Transverse colon (tissue), 4 donors: ENCODE data around the gene KCTD16. TPM values are rescaled to one million over a fixed set of nuclear protein-coding genes. Genes with fewer than 3 reads are reported as not detected.

Experiments used
- DNase-seq: peaks from one replicate; pipeline ENCODE4 v3.0.0-alpha.2; 2019
- H3K27ac ChIP-seq, 4 donors: fragments of 200-600 bp; sonication (generic); 2 replicates each; pipeline ENCODE4 v1.5.1; 2016 to 2018; ENCODE audit warnings: inconsistent platforms in 4 of 4
- H3K27me3 ChIP-seq: fragments of 200-600 bp; sonication (generic); 2 replicates; pipeline ENCODE4 v1.5.1; 2017; ENCODE audit warnings: inconsistent platforms
- H3K36me3 ChIP-seq, 4 donors: fragments of 200-600 bp; sonication (generic); 2 replicates each; pipeline ENCODE4 v1.5.1; 2017 to 2019; ENCODE audit warnings: inconsistent platforms in 4 of 4
- H3K4me1 ChIP-seq, 4 donors: fragments of 200-600 bp; sonication (generic); 2 replicates each; pipeline ENCODE4 v1.5.1; 2017 to 2020; ENCODE audit warnings: inconsistent platforms in 4 of 4
- H3K4me3 ChIP-seq, 4 donors: fragments of 200-600 bp; sonication (generic); 1 replicate in 1 of 4; 2 replicates in 3 of 4; pipeline versions ENCODE4 v1.5.1 to v1.6.1; 2017 to 2019; ENCODE audit warnings: inconsistent platforms in 4 of 4
- H3K9me3 ChIP-seq, 2 donors: fragments of 200-600 bp; sonication (generic); 2 replicates each; pipeline ENCODE4 v1.5.1; 2017 to 2019; ENCODE audit warnings: inconsistent platforms in 2 of 2
- EP300 ChIP-seq: sonication (generic); formaldehyde crosslinking; IDR thresholded peaks from one replicate; pipeline ENCODE4 v1.6.1; 2017; ENCODE audit warnings: antibody characterized with exemption, low read depth
- POLR2A ChIP-seq: fragments of 450-650 bp; IDR thresholded peaks from one replicate; pipeline ENCODE4 v1.6.1; 2016; ENCODE audit warnings: antibody characterized with exemption, mild to moderate bottlenecking, moderate library complexity
- POLR2AphosphoS5 ChIP-seq, 3 donors: sonication (generic); formaldehyde crosslinking; IDR thresholded peaks; one replicate each; pipeline ENCODE4 v1.6.1; 2016; ENCODE audit warnings: antibody characterized with exemption in 3 of 3
- WGBS, 2 donors: methylation state at CpG; one replicate each; pipeline ENCODE4 v1.1.5; 2018; ENCODE audit warnings: low coverage in 1 of 2; 5-methylcytosine and 5-hydroxymethylcytosine counted together
- in situ Hi-C, 4 donors: fragments of 200-750 bp; cut with MboI; loops; one replicate each; pipeline versions ENCODE4 v1.15.0 to v1.15.1; 2017; ENCODE audit warnings: low sequenced_read_pairs in 3 of 4, low pct_ligation_motif_present in 1 of 4, low pct_unique_long_range_greater_than_20kb in 1 of 4
- intact Hi-C: fragments of 100-400 bp; cut with DNase I; formaldehyde crosslinking; loops from one replicate; pipeline ENCODE4 v1.15.1; 2023; ENCODE audit warnings: low total_unique reads
- total RNA-seq, 4 donors: library from RNA; depleted of rRNA; stranded (reverse); fragments of >200 nt; gene quantifications; one replicate each; pipeline ENCODE4 v1.1.0, GENCODE V29; 2016
- TF ChIP-seq, protein P1 (sequence below), 5 experiments: fragments of 200-600 bp in 3 of 5; fragments of 450-650 bp in 2 of 5; sonication (generic) in 3 of 5; IDR thresholded peaks; 1 replicate in 2 of 5; 2 replicates in 3 of 5; pipeline ENCODE4 v1.5.1; 2016 to 2017; ENCODE audit warnings: antibody characterized with exemption in 5 of 5, inconsistent platforms in 3 of 5, mild to moderate bottlenecking in 2 of 5, moderate library complexity in 1 of 5

The KCTD16 gene
- total RNA-seq, result under 1 TPM in 2 of 4 donors, not detected in 2; under 0.01 to 0.14 TPM

GRCh38 chr5:144170276-144171024, at the start of gene KCTD16, which contains the start of gene YIPF5:
KCTD16 (plus strand) TSS chr5:144170873.
YIPF5 (minus strand) TSS chr5:144170659; CDS start chr5:144169955, 704 bp downstream.
- TF ChIP-seq, protein P1, sequence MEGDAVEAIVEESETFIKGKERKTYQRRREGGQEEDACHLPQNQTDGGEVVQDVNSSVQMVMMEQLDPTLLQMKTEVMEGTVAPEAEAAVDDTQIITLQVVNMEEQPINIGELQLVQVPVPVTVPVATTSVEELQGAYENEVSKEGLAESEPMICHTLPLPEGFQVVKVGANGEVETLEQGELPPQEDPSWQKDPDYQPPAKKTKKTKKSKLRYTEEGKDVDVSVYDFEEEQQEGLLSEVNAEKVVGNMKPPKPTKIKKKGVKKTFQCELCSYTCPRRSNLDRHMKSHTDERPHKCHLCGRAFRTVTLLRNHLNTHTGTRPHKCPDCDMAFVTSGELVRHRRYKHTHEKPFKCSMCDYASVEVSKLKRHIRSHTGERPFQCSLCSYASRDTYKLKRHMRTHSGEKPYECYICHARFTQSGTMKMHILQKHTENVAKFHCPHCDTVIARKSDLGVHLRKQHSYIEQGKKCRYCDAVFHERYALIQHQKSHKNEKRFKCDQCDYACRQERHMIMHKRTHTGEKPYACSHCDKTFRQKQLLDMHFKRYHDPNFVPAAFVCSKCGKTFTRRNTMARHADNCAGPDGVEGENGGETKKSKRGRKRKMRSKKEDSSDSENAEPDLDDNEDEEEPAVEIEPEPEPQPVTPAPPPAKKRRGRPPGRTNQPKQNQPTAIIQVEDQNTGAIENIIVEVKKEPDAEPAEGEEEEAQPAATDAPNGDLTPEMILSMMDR (IDR thresholded peaks at IDR 0.05), result no peak
- TF ChIP-seq POLR2A (peak; percentile 83), EP300 (no peak), POLR2AphosphoS5 (IDR thresholded peaks at IDR 0.05) (peak; percentile 76 to 90 (median 90))
- H3K4me1 ChIP-seq, result peaks cover 6 to 25% (median 16%) of the 10 kb centered on the region in 4 donors
- peak within 1 kb of the TSS; percentile 85 to 88 (median 86) for H3K27ac ChIP-seq
- 0 to 1% methylated on average over 9 to 39 of the region's 39 CpGs for WGBS, 2 donors
- in situ Hi-C loops (loop anchor here in 1 of 4 donors (25.0 kb wide), 1 partner anchor 758 kb away; the partner anchor contains the start of gene NR3C1), intact Hi-C loops (no loop called here)
- peaks cover 0 to 3% (median under 1%) of the 10 kb centered on the region in 4 donors for H3K36me3 ChIP-seq
- H3K27me3 ChIP-seq, result peaks cover 6% of the 10 kb centered on the region
- DNase-seq, result peak; percentile 98
- no peaks in the 10 kb centered on the region for H3K9me3 ChIP-seq
- H3K4me3 ChIP-seq, result peak within 1 kb of the TSS; percentile 80 to 89 (median 86)

GRCh38 chr5:144121577-144121976, 49.1 kb upstream of the KCTD16 start:
- H3K4me3 ChIP-seq, result no peak overlapping the region
- no peak overlapping the region for H3K27ac ChIP-seq
- H3K36me3 ChIP-seq, result no peaks in the 10 kb centered on the region
- H3K27me3 ChIP-seq, result no peaks in the 10 kb centered on the region
- H3K4me1 ChIP-seq, result no peaks in the 10 kb centered on the region
- H3K9me3 ChIP-seq, result no peaks in the 10 kb centered on the region
- TF ChIP-seq, protein P1 (IDR thresholded peaks at IDR 0.05), result no peak
- TF ChIP-seq POLR2AphosphoS5 (IDR thresholded peaks at IDR 0.05) (no peak), EP300 (no peak), POLR2A (no peak)
- no peak for DNase-seq
- 100% methylated on average over 1 of the region's 1 CpG for WGBS, 2 donors
- in situ Hi-C loops, result no loop called here
- intact Hi-C loops, result no loop called here

DNA sequence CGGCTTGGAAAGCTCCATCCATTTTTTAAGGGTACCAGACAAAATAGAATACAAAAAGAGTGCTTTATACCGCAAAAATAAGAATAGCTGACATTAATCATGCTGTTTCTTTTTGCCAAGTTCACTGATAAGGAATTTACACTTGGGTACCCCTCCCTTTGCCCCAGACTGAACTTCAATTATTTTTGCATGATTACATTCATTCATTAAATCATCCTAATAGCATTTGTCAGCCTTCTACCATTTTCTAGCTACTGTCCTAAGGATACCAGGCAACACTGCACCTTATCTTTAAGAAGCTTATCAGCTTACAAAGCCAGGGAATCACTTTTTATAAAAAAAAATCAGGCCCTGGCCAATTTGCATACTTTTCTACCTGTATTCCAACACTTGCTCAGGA, 48.6 kb upstream of the KCTD16 start:
- no peaks in the 10 kb centered on the region for H3K27me3 ChIP-seq
- WGBS, 2 donors, result 76 to 91% methylated on average over 2 of the region's 2 CpGs
- H3K36me3 ChIP-seq, result no peaks in the 10 kb centered on the region
- in situ Hi-C loops, result no loop called here
- no peaks in the 10 kb centered on the region for H3K4me1 ChIP-seq
- no peaks in the 10 kb centered on the region for H3K9me3 ChIP-seq
- TF ChIP-seq, protein P1 (IDR thresholded peaks at IDR 0.05), result no peak
- TF ChIP-seq EP300 (no peak), POLR2AphosphoS5 (IDR thresholded peaks at IDR 0.05) (no peak), POLR2A (no peak)
- H3K4me3 ChIP-seq, result no peak overlapping the region
- intact Hi-C loops, result no loop called here
- no peak for DNase-seq
- no peak overlapping the region for H3K27ac ChIP-seq

GRCh38 chr5:144122641-144123040, 48.0 kb upstream of the KCTD16 start:
- no peak overlapping the region for H3K27ac ChIP-seq
- intact Hi-C loops, result no loop called here
- H3K27me3 ChIP-seq, result no peaks in the 10 kb centered on the region
- in situ Hi-C loops, result no loop called here
- 81% methylated on average over 3 of the region's 3 CpGs; no CpG with 5 or more reads in 1 of the 2 donors for WGBS, 2 donors
- no peaks in the 10 kb centered on the region for H3K9me3 ChIP-seq
- no peaks in the 10 kb centered on the region for H3K4me1 ChIP-seq
- no peak for TF ChIP-seq EP300
- no peak for TF ChIP-seq POLR2A
- TF ChIP-seq, protein P1 (IDR thresholded peaks at IDR 0.05), result no peak
- TF ChIP-seq POLR2AphosphoS5 (IDR thresholded peaks at IDR 0.05), result no peak
- H3K4me3 ChIP-seq, result no peak overlapping the region
- H3K36me3 ChIP-seq, result no peaks in the 10 kb centered on the region
- no peak for DNase-seq
